Middle frontal gyrus (tissue), 1 donor: ENCODE results near the gene PSPN.
"Not testable (repeated sequence)": the region's sequence is repeated elsewhere in the genome, so short reads cannot be mapped to it uniquely, and the experiment has no call there.

ENCODE experiments used
- DNase-seq: peaks from one replicate; pipeline ENCODE4 v3.0.0-alpha.2; 2015; ENCODE audit warnings: low spot score; ENCODE audit errors: extremely low spot score

Gene PSPN

DNA sequence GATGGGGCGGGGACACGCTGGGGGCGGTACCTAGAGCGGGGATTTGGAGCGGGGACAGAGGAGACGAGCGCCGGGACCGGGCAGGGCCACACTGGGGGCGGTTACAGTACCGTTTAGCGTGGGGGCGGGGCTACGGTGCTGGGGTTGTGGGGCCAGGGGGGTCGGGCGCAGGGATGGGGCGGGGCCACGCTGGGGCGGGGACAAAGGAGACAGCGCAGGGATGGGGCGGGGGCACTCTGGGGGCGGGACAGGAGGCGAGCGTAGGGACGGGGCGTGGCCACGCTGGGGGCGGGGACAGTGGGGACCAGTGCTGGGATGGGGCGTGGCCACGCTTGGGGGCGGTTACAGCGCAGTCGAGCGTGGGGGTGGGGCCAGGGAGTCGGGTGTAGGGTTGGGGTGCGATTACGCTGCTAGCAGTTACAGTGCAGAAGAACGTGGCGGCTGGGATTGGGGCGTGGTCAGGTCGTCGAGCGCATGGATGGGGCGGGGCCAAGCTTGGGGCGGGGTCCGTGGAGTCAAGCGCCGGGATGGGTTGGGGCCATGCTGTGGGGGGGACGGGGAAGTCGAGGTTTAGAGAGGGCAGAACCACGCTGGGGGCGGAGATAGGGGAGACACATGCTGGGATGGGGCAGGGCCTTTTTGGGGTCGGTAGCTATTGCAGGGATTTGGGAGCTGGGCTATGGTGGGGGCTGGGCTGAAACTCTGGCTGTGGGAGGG lies 2.5 kb downstream of the PSPN start:
- peak; percentile 88 for DNase-seq

- peak; percentile 100 for DNase-seq
Measured at GRCh38 chr19:6372594-6373095, 3.1 kb downstream of the PSPN start, which contains the start of gene ALKBH7. TSS of gene ALKBH7 (plus strand) at chr19:6372794. CDS start at chr19:6372821, 27 bp downstream.

DNA sequence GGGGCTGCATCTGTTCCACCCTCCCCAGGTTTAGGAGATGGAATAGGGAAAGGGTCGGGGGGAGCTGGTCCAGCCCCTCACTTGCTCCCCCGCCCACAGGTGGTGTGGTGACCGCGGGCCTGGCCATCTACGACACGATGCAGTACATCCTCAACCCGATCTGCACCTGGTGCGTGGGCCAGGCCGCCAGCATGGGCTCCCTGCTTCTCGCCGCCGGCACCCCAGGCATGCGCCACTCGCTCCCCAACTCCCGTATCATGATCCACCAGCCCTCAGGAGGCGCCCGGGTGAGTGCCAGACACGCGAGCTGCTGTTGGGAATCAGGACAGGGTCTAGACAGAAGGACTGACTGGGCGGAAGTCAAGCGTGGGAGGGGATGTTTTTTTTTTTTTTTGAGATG lies 11.4 kb downstream of the PSPN start:
- DNase-seq: no peak

DNA sequence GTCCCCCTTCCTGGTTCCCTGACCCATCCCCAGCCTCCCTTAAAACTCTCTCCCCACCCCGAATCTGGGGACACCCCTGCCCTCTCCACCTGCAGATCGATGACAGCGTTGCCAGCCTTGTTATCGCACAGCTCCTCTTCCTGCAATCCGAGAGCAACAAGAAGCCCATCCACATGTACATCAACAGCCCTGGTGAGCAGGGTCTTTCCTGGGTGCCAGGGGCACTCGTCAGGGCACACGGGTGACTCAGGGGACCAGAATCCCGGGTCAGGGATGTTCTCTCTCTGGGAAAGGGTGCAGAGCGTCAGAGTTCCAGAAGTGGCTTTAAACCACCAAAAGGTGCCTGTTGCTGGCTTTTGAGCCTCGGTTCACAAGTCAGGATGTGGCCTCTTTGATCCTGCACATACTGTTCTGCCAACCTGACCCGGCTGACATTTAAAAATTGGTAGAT lies 13.4 kb downstream of the PSPN start:
- DNase-seq: no peak

- DNase-seq: no peak
Measured at GRCh38 chr19:6362027-6362350, 13.7 kb downstream of the PSPN start.

DNA sequence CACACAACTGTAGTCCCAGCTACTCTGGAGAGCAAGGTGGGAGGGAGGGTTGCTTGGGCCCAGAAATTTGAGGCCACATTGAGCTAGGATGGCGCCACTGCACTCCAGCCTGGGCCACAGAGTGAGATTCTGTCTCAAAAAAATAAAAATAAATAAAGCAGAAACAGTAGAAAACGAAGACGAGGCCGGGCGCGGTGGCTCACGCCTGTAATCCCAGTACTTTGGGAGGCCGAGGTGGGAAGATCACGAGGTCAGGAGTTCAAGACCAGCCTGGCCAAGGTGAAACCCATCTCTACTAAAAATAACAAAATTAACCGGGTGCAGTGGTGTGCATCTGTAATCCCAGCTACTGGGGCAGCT lies 14.9 kb downstream of the PSPN start:
- not testable (repeated sequence) for DNase-seq

DNA sequence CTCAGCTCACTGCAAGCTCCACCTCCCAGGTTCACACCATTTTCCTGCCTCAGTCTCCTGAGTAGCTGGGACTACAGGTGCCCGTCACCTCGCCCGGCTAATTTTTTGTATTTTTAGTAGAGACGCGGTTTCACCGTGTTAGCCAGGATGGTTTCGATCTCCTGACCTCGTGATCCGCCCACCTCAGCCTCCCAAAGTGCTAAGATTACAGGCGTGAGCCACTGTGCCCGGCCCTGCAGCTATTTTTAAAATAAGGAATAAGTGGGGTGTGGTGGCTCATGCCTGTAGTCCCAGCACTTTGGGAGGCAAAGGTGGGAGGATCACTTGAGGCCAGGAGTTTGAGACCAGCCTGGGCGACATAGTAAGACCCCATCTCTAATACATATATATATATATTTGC lies 15.3 kb downstream of the PSPN start:
- not testable (repeated sequence) for DNase-seq

DNA sequence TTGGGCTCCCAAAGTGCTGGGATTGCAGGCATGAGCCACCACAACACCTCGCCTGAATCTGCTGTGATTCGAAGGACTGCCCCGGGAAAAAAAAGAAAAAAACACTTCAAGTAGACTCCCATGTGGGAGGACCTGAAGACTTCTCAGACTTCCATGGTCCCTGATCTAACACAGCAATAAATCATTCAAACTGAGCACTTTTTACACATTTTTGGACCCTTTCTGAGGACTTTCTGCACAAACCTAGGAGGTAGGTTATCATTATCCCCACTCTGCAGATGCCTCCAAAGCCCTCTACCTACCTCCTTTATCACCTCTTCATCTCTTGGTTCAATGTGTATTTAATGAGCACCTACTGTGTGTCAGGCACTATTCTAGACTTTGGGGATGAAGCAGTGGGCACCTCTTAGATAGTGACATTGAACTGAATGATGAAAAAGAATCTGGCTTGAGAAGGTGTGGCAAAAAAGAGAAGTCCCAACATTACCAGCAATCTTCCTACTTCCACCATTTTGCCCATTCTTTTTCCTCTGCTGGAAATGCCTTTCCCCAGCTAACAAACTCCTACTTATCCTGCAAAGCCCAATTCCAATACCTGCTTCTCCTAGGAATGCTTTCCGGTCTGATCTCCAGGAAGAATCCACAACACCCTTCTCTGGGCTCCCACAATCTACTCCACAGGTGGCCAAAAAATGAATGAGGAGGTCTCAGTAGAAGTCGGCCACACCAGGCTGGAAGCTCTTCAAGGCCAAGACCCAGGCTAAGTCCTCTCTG lies 16.0 kb downstream of the PSPN start:
- DNase-seq: no peak

GRCh38 chr19:6358003-6358402 lies 17.7 kb downstream of the PSPN start:
- no peak for DNase-seq

- DNase-seq: no peak
Measured at GRCh38 chr19:6357174-6357573, 18.6 kb downstream of the PSPN start.

DNA sequence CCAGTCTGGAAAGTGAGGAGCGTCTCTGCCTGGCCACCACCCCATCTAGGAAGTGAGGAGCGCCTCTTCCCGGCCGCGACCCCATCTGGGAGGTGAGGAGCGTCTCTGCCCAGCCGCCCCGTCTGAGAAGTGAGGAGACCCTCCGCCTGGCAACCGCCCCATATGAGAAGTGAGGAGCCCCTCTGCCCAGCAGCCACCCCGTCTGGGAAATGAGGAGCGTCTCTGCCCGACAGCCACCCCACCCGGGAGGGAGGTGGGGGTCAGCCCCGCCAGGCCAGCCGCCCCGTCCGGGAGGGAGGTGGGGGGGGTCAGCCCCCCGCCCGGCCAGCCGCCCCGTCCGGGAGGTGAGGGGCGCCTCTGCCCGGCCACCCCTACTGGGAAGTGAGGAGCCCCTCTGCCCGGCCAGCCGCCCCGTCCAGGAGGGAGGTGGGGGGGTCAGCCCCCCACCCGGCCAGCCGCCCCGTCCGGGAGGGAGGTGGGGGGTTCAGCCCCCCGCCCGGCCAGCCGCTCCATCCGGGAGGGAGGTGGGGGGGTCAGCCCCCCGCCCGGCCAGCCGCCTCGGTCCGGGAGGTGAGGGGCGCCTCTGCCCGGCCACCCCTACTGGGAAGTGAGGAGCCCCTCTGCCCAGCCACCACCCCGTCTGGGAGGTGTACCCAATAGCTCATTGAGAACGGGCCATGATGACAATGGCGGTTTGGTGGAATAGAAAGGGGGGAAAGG lies 20.3 kb downstream of the PSPN start:
- DNase-seq: not testable (repeated sequence)

DNA sequence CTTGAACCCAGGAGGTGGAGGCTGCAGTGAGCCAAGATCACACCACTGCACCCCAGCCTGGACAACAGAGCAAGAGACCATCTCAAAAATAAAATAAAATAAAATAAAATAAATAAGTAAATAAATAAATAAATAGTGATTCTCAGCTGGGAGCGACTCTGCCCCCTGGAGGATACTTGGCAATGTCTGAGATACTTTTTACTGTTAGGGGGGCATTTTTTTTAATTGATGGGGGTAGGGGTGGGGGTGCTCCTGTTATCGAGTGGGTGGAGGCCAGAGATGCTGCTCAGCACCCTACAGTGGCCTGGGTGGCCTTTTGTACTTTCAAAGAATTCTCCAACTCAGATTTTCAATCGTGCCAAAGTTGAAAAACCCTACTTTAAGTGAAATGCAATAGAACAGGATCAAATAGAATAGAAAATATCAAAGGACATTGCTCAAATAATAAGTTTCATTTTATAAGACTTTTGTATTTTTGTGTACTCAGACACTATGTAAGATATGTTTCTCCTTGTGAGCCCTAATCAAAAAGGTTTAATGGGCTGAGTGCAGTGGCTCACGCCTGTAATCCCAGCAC lies 21.5 kb downstream of the PSPN start:
- DNase-seq: no peak

GRCh38 chr19:6352381-6353165 lies 23.2 kb downstream of the PSPN start:
- DNase-seq: no peak

- no peak for DNase-seq
Measured at GRCh38 chr19:6350688-6351087, 25.0 kb downstream of the PSPN start.

DNA sequence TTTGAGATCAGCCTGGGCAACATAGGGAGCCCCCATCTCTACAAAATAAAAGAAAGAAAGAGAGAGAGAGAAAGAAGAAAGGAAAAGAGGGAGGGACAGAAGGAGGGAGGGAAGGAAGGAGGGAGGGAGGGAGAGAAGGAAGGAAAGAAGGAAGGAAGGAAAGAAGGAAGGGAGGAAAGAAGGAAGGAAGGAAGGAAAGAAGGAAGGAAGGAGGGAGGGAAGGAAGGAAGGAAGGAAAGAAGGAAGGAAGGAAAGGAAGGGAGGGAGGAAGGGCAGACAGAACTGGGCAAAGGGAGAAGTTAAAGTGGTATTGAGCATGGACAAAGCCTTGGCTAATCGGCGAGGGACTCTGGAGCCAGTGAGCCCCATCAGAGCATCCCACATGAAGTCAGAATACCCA lies 26.5 kb downstream of the PSPN start:
- not testable (repeated sequence) for DNase-seq

GRCh38 chr19:6343462-6343861 lies 32.3 kb downstream of the PSPN start:
- DNase-seq: no peak

DNA sequence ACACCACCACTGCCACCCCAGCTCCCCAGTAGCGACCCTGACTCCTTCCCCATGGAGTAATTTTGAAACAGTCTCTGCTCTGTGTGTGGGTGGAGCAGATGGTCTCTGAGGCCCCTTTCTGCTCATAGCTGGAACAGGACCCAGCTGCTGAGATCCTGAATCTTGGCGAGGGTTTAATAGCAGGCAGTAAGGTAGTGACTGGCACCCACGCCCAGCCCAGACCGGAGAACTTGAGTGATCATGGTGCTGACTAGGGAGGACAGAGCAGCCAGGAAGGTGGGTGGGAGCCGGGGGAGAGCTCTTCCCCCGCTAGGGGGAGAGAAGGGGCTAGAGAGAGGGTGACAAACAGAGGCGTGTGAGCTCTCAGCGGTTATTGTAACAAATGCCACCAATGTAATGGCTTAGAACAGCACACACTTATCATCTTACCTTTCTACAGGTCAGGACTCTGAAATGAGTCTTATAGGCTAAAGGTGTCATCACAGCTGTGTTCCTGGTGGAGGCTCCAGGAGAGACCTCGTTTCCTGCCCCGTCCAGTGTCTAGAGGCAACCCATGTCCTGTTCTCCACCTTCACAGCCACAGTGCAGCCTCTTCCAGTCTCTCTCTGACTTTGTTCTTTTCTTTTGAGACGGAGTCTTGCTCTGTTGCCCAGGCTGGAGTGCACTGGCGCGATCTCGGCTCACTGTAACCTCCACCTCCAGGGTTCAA lies 35.1 kb downstream of the PSPN start:
- no peak for DNase-seq

- no peak for DNase-seq
Measured at GRCh38 chr19:6334490-6335285, 41.0 kb downstream of the PSPN start.

DNA sequence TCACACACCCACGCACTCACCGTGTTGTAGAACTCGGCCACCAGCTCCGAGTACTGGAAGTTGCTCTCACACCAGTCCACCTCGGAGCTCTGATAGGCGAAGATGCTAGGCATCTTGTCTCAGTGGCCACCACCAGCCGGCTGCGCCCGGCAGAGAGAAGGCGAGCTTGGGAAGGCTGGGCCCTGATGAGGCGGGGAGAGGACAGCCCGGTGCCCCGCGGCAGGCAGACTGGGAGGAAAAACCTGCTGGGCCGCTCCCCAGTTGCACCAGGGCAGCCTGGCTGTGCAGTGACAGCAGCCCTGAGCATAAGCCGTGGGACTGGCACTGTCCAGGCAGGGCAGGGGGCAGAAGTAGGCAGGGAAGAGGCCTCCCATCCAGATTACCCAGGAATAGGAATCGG lies 42.3 kb downstream of the PSPN start, which contains the start of gene ACER1:
Gene ACER1, minus strand, starts transcription at position 174 of the 400 bp plus-strand sequence. Its CDS starts 61 bp downstream, at position 113.
- DNase-seq: no peak
